C4-2B (cell line): Measurements from ENCODE around the gene LRRN2.

Source experiments
- H3K27ac ChIP-seq: fragments of 450-650 bp; 2 replicates; pipeline ENCODE4 v1.5.1; 2017
- ZFX ChIP-seq: fragments of 450-650 bp; IDR thresholded peaks from 2 replicates; pipeline ENCODE4 v1.6.1; 2017
- TF ChIP-seq, protein P1 (sequence below): fragments of 450-650 bp; conservative IDR thresholded peaks from 2 replicates; pipeline ENCODE4 v1.5.1; 2017; ENCODE audit warnings: mild to moderate bottlenecking

Gene LRRN2

DNA sequence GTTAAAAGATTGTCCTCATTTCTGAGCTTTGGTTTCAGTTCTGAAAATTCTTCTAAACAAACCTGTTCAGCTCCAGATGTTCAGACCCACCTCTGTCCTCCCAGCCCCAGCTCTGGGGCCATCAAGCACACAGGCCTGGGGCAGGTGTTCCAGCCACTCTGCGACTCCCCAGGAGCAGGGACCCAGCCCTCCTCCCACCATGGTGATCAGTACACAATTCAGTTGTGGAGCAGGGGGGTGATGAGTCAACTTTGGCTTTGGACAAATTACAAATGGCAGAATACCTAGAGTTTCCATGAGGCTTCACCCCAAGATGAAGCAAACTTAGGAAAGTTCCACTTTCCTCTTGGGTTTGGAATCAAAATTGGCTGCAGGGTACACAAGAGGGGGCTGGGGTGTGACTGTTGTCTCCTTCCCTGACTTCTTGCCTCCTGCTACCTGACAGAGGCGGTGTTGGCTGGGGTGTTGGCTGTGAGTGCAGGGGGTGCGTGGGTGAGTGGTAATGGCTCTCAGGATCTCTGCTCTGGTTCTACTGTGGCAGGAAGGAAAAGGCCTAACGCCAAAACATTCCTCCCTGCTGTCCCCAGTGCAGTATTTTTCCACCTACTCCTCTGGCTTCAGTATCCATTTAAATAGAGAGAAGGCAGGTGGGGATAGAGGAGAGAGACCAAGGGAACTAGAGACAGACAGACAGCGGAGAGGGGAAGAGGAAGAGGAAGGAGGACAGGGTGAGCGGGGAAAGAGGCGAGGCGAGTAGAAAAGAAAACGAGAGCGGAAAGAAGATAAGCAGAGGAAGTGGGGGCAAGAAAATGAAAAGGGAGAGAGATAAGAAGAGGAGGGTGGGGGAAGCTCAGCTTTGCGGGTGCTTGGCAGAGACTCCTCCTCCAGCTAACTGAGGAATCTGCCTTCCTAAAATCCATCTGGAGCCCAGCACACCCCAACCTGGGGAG, 20.6 kb upstream of the LRRN2 start:
- H3K27ac ChIP-seq: no peak overlapping the region
- TF ChIP-seq, protein P1, sequence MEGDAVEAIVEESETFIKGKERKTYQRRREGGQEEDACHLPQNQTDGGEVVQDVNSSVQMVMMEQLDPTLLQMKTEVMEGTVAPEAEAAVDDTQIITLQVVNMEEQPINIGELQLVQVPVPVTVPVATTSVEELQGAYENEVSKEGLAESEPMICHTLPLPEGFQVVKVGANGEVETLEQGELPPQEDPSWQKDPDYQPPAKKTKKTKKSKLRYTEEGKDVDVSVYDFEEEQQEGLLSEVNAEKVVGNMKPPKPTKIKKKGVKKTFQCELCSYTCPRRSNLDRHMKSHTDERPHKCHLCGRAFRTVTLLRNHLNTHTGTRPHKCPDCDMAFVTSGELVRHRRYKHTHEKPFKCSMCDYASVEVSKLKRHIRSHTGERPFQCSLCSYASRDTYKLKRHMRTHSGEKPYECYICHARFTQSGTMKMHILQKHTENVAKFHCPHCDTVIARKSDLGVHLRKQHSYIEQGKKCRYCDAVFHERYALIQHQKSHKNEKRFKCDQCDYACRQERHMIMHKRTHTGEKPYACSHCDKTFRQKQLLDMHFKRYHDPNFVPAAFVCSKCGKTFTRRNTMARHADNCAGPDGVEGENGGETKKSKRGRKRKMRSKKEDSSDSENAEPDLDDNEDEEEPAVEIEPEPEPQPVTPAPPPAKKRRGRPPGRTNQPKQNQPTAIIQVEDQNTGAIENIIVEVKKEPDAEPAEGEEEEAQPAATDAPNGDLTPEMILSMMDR: no peak
- TF ChIP-seq ZFX: no peak

DNA sequence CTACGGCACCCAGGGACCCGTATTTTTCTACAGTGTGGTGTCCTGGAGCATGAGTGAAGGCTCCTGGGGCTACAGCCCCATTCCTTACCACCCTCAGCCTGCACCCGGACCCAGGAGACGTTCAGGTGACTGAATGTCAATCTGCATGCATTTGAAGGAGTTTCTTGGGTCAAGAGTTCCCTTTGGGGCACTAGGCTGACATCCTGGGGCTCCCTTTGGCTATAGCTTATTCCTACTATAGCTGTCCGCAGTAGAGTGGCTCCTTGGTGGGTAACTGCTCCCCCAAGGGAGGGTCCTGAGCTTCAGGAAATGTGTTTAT, 19.9 kb upstream of the LRRN2 start:
- H3K27ac ChIP-seq: no peak overlapping the region
- no peak for TF ChIP-seq ZFX
- TF ChIP-seq, protein P1: no peak

DNA sequence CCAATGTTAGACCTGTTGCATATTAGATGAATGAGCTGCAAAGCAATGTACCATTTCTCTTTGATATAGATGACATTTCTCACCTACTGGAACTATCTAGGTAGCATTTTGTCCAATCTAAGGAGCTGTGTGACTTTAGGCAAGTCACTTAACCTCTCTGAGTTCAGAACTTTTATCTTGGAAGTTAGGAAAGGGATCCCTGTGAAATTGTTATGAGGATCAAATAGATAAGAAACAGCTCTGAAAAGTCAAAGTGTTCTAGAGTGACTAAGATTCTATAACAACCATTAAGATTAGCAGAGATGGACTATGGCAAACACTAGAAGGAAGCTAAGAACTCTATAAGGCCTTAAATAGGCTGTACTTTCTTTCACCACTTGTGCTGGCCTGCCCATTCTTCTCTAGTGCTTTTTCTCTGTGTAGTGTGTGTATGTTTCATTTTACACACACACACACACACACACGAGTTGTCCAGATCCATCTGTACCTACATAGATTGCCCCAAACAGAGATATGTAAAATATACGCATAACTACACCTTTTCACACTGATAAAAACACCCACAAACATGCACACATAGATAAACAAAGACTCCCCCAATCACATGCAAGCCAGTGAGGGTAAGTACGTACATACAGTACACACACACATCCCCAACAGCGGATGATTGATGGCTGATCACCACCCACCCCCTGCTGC, 19.4 kb upstream of the LRRN2 start:
- TF ChIP-seq, protein P1: no peak
- TF ChIP-seq ZFX: no peak
- H3K27ac ChIP-seq: no peak overlapping the region

DNA sequence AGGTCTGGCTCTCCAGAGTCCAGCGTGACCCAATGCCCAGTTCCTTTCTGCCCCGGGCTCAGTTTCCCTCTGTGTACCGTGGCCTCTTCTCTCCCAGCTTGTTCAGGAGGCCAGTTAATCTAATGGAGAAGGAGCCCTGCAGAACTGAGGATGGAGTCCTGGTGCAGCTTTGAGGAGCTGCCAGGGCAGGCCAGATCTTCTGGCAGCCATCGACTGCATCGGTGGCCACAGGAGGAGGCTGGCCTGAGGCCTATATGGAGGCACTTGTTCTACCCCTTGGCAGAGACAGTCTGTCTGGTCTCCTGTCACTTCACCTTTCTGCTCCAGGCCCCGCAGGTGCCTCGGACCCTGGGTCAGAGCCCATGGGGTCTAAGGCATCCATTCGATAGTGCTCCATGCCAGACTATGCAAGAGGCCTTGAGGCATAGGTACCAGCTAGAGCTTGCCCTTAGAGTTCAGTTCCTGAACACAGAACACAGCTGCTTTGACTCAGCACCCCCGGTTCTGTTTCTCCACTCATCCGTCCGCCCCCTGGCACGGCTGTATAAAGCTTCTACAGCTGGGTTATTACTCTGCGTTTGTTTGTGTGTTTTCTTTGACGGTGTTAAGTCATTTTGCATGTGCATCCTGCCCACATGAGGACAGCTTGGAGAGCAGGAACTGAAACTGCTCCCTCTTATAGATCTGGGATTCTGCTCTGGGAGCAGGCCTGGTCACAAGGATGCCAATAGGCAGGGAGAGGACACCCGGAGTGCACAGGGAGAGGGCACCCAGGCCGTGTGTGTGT, 18.5 kb upstream of the LRRN2 start:
- TF ChIP-seq, protein P1: no peak
- no peak for TF ChIP-seq ZFX
- H3K27ac ChIP-seq: no peak overlapping the region

DNA sequence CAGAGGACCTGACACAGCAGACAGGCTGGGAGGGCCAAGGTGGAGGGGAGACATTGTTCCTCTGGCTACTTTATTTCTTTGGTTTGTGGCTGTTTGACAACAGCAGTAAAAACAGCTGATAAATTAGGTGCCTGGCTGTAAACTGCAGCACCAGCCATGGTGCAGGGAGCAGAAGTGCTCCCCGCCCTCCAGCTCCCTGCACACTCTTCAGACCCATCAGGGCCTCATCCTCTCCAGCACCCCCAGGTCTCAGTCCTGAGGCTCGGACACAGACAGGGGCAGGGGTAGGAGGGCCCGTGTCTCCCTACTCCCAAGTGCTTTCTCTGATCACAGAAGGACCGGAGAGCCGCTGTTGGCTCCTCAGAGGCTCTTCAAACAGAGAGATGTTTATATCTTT, 17.7 kb upstream of the LRRN2 start:
- TF ChIP-seq, protein P1: no peak
- TF ChIP-seq ZFX: no peak
- no peak overlapping the region for H3K27ac ChIP-seq

DNA sequence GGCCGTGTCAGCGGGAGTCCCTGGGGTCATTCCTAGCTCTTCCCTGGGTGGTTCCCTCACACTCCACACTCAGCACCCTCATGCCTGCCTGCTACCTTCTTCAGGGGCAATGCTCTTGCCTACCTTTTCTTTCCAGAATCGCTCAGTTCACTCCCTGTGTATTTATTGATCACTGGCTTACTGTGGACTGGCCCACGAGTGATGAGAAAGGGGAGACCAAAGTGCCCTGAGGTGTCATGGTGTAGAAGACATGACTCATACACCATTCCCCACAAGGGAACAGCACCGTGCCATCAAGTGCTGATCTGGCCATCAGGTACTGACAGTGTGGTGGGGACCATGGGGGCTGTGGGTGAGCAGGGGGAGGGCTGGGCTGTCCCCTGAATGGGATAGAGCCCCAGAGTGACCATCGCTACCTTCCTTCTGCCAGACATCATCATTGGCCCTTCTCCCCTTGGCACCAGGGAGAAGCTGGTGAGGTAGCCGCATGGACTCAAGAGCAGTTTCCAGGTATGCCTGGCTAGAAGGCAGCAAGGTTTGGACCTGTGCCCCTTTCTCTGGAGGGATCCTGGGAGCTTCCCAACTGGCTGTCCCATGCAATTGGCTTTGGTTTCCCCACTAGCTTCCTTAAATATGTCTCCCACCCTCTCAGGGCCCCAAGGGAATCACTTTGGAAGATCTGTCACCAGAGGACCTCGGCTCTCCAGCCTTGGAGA, 17.2 kb upstream of the LRRN2 start:
- TF ChIP-seq, protein P1: no peak
- TF ChIP-seq ZFX: no peak

More for the DNA sequence above, 17.2 kb upstream of the LRRN2 start:
- no peak overlapping the region for H3K27ac ChIP-seq
